T-helper 22 cell (primary cell): Measurements from ENCODE around the gene SEZ6L.

Source experiments
- DNase-seq: peaks from one replicate; pipeline ENCODE4 v3.0.0-alpha.2; 2020; ENCODE audit warnings: low read depth

The SEZ6L gene

DNA sequence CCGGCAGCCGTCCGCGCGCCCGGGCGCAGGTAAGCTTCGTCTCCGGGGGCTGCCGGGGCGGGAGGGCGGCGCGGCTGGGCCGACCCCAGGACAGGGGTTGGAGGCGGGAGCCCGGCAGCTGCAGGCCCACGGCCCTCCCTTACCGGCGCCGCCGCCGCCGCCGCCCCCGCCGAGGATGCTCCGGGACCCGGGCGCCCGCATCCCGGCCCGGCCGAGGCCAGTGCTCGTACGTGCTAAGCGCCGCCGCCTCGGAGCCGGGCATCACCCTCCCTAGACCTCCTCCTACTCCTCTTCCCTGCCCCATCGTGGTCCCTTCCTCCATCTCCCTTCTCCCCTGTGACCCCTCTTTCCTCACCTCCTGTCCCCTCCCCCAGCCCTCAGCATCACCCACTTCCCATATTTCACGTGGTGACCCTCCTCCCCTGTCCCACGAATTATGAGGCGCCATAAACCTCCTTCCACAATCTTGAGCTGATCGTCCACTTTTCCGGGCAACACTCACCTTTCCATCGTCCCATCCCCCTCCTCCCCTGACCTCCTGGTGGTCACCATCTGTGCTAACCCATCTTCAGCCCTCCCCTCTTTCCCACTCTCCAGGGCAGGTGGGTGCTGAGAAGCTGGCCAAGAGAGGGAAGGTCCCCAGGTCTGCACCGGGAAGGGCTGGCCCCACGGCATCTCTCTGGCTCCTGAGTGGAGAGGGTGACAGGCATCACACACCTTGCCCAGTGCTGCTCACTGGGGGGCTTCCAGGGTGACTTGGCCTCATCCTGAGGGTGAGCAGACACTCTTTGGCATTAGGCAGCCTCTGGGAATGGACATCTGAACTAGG lies 260.4 kb downstream of the SEZ6L start:
- DNase-seq, result no peak

GRCh38 chr22:26430600-26430999 lies 261.3 kb downstream of the SEZ6L start:
- no peak for DNase-seq

- no peak for DNase-seq
These were observed 262.2 kb downstream of the SEZ6L start for GRCh38 chr22:26431261-26431995.

- DNase-seq, result no peak
These were observed 263.5 kb downstream of the SEZ6L start for GRCh38 chr22:26432619-26433311.
